Choroid plexus epithelial cell (primary cell): ENCODE data around the gene ANKRD35.
A peak's percentile ranks its signal among the peaks of the same experiment; 100 is the strongest.

Source experiments
- DNase-seq: peaks from one replicate; pipeline ENCODE4 v3.0.0-alpha.2; 2010; ENCODE audit warnings: low read depth
- H3K4me3 ChIP-seq: 2 replicates; pipeline ENCODE4 v1.5.1; 2011; ENCODE audit warnings: low read depth, mild to moderate bottlenecking, control low read depth, low read length, moderate library complexity
- CTCF ChIP-seq: conservative IDR thresholded peaks from 2 replicates; pipeline ENCODE4 v1.5.1; 2011; ENCODE audit warnings: low read depth, mild to moderate bottlenecking, control low read depth, inconsistent platforms, low read length, moderate library complexity

The ANKRD35 gene

DNA sequence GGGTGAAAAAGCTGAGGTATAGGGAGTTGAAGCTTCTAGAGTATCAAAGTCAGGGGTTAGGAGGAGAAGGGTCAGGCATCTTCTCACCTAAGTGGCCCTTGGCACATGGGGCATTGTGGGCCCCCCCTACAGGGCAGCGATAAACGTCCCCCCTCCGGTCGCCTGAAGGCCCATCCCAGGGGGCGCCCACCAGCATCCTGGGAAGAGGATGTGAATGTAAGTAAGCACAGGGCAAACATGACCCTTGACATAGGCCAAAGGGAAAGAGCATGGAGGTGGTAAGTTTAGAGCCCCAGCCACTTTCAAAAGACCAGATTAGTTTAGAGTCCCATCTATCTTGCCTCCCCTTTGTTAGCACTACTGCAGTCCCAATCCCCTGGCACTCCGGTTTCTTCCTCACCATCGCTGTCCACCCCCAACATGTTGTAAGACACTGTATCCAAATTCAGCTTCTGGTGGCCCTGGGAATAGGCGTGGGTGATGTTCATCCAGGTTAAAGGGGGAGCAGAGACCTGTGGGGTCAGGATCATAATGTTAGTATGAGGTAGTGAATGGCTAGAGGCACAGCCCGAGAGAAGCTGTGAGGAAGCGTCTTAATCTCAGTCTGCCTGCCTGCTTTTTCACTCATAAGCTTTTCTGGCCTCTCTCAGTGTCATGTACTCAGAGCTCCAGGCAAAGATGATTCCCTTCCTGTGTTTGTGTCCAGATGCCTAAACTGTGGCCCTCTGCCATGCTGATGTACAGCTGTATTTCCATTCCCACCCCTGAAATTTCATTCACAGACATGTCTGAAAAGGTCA is 21.5 kb upstream of the ANKRD35 start:
- peak; percentile 45 for DNase-seq
- no peak for TF ChIP-seq CTCF

GRCh38 chr1:145901312-145902021 is 15.8 kb upstream of the ANKRD35 start:
- H3K4me3 ChIP-seq: no peak overlapping the region
- TF ChIP-seq CTCF: no peak
- no peak for DNase-seq

More for the DNA sequence above, 21.5 kb upstream of the ANKRD35 start:
- no peak overlapping the region for H3K4me3 ChIP-seq

- no peak for TF ChIP-seq CTCF
- no peak for DNase-seq
- no peak overlapping the region for H3K4me3 ChIP-seq
These were observed 13.1 kb upstream of the ANKRD35 start for GRCh38 chr1:145898756-145899155.

DNA sequence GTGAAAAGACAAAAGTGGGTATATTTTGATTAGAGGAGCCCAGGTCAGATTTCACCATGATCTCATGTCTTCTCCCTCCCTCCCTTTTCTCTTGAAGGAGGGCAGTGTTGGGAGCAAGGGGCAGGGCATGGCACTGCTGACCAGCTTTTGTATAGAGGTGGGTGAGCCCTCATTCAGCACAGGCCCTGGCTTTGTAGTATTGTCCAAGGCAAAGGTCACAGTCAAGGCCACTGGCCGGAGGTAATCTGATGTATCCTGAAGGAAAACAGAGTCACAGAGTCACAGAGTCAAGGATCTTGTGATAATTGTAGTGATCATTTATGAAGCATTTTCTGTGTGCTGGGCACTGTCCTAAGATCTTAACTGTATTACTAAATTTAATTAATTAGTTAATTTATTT is 12.3 kb upstream of the ANKRD35 start:
- DNase-seq: no peak
- no peak for TF ChIP-seq CTCF
- H3K4me3 ChIP-seq: no peak overlapping the region

DNA sequence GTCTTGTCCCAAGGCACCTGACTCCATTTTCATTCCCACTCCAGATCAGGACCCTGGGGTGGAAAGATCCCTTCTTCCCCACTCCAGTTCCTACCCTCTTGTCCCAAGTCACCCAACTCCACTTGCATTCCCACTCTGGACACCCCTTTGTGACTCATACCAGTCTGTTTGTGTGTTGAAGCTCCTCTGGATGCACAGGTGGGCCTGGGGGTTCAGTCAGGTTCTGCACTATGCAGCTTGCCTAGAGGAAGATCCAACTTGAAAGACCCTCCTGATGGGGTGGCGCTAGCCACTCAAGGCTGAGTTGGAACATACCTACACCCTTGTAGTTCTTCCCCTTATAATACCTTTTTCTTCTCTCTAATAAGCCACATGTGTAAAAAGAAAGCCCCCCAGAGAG is 9.8 kb upstream of the ANKRD35 start:
- TF ChIP-seq CTCF: no peak
- DNase-seq: no peak
- H3K4me3 ChIP-seq: no peak overlapping the region

DNA sequence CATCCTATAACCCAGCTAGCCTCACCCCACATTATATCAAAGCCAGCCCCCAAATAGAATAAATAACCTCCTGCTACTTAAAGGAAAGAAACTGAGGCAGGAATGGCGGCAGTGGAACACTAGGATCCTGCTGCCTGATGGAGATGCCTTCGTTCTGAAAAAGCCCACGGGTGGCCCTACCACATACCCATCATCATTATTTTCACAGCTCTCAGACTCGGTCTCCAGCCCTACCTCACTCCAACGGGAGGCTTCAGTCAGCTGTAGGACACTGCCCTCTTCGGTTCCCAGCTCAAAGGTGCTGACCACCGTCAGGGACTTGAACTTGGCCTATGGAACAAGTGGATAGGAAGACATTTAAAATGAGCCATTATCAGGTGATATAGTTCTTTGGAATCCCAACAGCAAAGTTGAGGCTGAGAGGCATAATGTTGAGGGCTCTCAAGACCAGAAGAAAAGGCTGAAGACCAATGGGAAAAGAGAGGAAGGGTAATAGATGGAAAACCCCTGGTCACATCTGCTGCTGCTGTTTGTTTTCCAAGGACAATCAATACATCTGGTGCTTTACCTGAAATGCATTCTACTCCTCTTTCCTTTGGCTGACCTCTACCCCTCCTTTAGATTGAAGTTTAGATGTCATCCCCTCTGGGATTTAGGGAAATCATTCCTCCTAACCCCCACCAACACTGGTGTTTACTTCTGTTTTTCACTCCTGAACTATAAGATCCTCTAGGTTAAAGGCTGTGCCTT is 7.8 kb upstream of the ANKRD35 start:
- DNase-seq: no peak
- no peak overlapping the region for H3K4me3 ChIP-seq
- no peak for TF ChIP-seq CTCF
